Fibroblast of skin of right quadriceps (primary cell): ENCODE data around the gene ZNF213.

Experiments
- DNase-seq: peaks from one replicate; pipeline ENCODE4 v3.0.0-alpha.2; 2013

The ZNF213 gene

DNA sequence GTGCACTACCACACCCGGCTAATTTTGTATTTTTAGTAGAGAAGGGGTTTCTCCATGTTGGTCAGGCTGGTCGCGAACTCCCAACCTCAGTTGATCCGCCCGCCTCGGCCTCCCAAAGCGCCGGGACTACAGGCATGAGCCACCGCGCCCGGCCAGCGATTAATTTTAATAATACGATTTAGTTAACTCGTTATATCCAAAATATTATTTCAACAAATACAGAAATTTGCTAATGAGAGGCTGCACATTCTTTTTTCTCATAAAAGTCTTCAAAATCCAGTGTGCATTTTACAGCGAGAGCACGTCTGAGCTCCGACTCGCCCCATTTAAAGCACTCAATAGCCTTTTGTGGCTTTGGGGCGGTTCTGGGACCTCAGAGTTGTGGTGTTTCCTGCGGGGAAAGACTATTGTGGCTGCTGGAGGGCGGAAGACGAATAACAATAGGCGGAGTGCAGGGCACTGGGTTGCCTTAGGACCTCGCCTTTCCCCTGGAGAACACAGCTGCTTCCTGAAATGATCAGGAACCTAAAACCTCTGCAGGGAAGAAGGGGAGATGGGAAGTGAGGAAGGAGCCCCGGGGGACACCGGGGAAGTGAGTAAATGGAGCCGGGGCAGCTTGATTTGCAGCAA is 32.9 kb upstream of the ZNF213 start:
- no peak for DNase-seq

DNA sequence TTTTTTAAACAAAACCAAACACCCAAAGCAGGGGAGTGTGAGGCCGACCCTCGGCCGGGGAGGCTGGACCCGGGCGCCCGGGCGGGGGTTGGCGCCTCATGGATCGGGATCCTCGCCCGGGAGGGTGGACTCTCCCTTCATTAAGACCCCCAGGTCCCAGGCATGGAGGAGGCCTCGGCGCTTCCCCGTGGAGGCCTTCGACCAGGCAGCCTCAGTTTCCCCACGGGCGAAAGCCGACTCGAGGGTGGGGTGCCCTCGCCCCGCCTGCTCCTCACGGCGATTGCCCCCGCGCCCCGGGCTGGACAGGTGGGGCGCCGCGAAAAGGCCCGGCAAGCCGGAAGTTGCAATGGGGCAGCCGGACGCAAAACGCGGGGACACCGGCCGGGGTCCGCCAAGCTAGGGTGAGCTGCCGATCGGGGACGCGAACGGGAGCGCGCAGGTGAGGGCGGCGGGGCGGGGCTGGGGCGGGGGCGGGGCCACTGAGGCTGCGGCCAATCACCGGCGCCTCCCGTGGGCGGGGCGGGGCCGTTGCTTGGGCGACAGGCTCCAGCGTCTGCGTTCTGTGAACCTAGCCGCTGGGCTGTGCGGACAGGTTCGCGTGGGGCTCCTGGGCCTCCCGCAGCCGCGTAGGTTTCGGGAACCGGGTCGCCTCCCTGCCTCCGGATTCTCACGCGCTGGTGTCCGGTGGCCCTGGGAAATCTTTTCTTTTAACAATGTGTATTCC is 28.5 kb upstream of the ZNF213 start:
- peak; percentile 91 for DNase-seq

DNA sequence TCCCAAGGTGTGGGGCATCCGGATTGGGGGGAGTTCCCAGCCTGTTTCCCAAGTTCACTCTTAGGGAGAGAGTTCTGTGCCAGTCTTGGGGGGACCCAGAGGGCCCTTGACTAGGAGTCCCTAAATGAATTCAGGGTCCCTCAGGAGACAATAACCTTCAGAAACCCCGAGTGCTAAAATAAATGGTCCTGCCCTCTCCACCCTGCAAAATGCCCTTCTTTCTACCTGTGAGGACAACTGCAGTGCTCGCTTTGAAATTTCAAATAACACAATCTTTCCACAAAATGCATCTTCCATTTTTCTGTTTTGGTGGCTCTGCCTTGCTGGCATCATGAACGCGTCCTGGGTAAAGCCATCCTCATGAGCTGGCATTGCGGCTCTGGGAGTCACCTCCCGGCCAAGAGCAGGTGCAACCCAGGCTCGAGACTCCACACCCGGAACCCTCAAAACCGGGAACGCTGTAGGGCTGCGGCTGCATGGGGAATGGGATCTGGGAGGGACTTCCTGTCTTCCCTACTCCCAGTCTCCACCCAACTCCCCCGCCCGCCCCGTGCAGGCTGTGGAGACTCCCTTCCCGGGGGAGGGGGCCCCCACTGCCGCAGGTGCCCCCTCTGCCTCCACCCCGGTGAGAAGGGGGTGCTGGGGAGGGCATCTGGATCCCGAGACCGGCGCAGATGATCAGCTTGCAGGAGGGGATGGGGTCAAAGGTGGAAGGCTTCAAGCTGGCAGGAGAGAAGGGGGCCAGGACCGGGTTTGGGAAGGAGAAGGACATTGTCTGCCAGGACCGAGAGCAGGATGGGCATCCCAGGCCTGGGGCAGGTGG is 22.6 kb upstream of the ZNF213 start, which contains the start of gene ZNF205:
ZNF205 (plus strand) TSS at position 529 of the 823 bp plus-strand sequence. CDS start 845 bp downstream, outside the sequence.
- DNase-seq: peak; percentile 72

DNA sequence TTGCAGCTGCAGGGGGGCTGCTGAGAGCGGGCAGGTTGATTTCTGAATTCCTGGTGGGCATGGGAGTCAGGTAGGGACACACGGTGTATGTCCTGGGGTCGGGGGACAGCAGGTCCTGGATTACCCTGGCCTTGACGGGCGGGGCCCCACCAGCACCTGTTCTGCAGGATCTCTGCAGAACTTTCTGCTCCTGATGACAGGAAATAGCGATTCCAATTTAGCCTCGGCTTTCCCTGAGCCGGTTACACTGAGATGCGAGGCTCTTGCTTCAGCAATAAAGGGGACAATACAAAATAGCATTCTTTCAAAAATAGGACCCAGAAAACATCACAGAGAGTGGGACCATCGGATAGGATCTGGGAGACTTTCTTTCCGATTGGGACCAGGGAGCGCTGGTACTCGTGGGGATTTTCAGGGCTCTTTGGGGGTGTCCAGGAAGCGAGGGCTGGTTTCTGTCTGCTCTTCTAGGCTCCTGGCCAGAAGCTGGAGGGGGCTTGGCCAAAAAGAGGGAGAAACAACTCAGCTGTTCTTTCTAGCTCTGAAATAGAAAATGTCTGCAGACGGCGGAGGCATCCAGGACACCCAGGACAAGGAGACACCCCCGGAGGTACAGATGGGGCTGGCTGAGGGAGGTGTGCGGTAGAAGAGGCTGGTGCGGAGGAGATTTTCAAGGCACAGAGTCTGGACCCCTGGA is 21.8 kb upstream of the ZNF213 start:
- no peak for DNase-seq

DNA sequence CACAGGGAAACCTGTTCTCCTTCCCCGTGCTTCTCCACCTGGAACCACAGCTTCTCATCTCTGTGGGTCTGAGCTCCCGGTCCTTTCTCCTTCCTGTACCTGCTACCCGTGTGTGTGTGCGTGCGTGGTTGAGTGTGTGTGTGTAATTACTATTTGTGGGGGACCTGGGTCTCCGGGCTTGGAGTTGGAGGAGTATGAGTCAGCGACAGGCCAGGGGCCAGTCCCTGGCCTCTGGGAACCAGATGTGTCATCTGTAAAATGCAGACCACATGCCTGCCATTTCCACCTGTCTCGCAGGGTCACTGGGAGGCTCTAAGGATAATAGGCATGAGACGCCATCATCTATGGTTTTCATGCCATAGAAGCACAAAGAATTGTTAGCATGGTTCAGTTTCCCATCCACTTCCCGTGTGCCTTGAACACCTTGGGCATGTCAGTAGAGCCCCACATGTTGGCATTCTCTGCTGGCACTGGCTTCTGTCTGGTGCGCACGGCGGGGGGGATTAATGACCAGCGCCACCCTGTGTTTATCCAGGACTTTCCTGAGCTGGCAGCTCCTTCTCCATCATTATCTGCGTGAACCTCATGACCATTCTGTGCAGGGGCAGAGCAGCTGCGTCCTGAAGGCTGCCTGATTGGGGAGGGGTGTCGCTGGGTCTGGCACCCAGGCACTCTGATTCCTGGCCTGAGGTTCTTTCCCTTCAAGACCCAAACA is 20.9 kb upstream of the ZNF213 start:
- no peak for DNase-seq

DNA sequence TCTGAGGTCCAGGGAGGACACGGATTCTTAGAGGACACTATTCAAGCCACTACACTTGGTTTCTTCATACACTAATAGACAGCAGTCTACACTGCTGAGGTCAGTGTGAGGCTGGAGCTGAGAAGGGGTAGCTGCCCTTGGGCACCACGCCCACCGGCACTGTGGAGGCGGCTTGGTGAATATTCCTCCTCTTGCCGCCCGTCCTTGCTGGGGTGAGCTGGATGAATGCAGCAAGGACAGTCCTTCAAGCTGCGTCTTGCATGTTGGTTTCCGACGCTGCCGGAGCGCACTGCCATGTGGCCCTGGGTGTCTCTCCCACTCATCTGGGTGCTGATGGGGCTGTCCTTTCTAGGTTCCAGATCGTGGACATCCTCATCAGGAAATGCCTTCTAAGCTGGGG is 19.8 kb upstream of the ZNF213 start:
- no peak for DNase-seq

DNA sequence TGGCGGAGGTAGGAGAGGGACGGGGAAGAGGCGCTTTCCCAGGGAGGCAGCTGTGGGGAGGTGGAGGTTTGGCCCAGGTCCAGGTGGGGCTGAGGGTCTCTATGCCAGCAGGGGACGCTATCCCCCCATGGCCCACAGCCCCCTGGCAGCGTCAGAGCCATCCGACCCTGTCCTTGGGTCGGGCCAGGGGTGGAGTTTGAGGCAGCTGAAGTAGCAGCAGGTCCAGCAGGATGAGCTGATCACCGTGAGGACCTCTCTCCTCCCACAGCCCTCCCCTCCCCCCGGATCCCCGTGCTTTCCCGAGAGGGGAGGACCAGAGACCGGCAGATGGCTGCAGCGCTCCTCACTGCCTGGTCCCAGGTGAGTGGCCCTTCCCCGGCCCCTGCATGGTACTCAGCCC is 19.3 kb upstream of the ZNF213 start:
- no peak for DNase-seq

DNA sequence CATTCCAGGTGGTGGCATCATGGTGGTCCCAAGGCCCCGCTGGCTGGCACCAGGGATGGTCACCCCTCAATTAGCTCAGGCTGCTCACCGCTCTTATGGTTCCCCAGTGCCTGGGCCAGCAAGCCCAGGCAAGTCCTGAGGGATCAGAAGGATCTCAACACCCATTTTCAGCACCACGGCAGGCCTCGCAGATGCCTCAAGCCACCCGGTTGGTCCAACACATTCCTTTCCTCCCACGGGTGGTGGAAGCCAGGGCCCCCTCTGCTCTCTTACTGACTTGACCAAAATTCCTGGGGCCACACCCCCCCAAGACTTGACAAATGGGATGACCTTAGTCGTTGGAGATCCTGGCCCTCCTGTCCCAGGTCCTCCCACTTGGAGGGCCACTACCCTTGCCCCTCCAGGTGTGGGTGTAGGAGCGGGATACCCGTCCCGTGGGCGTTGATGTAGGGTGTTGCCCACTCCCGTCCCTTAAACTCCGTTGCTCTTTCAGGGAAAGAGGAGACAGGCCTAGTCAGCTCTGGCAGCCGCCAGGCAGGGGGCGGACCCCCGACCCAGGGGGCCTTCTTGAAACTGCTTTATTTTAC is 16.5 kb upstream of the ZNF213 start:
- no peak for DNase-seq

DNA sequence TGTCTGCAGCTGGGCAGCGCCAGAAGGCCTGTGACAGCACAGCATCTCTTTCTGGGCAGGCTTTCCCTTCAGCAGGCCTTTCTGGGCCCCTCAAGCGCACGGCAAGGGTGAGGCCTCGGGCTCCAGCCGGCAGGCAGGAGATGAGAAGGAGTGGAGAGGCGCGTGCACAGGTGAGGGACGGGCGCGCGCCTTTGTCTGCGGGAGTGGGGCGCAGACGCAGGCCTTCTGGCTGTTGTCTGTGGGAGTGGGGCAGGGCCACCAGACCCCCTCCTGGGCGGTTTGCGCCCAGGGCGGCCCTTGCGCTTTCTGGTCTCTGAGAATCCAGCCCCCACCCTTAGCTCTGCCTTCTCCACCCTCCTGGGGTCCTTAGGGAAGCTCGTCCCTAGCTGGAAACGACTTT is 16.0 kb upstream of the ZNF213 start:
- no peak for DNase-seq

DNA sequence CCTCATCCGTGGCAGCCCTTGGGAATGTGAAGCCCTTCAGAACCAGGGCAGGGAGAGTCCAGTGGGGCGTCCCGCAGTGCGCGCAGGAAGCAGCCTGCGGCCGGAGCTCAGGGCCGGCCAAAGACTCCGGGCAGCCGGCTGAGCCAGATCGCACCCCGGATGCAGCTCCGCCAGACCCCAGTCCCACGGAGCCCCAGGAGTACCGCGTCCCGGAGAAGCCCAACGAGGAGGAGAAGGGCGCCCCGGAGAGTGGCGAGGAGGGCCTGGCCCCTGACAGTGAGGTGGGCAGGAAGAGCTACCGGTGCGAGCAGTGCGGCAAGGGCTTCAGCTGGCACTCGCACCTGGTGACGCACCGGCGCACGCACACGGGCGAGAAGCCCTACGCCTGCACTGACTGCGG is 15.5 kb upstream of the ZNF213 start:
- no peak for DNase-seq

DNA sequence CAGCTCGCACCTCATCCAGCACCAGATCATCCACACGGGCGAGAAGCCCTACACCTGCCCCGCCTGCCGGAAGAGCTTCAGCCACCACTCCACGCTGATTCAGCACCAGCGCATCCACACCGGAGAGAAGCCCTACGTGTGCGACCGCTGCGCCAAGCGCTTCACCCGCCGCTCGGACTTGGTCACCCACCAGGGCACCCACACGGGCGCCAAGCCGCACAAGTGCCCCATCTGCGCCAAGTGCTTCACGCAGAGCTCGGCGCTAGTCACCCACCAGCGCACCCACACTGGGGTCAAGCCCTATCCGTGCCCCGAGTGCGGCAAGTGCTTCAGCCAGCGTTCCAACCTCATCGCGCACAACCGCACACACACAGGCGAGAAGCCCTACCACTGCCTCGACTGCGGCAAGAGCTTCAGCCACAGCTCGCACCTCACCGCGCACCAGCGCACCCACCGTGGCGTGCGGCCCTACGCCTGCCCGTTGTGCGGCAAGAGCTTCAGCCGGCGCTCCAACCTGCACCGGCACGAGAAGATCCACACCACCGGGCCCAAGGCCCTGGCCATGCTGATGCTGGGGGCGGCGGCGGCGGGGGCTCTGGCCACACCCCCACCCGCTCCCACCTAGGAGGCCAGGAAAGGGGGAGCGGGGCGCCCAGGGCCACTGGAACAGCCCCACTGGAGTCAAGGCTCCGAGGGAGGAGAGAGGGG is 15.0 kb upstream of the ZNF213 start:
- no peak for DNase-seq

DNA sequence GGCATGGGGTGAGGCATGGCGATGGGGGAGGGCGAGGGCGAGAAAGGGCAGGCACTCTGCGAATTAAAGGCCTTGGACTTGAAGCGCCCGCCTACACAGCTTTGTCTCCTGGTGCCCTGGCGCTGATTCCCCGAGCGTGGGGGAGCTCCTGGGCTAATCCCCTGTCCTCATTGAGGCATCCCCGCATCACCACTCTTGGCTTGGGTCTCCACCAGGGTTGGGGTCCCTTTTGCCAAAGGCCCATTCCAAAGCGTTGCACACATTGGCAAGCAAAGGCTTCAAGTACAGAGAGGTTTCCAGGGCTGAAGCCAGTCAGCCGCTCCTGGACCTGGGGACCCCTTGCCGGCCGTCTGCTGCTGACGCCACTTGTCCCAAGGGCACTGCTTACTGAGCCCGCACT is 14.4 kb upstream of the ZNF213 start:
- DNase-seq: no peak

DNA sequence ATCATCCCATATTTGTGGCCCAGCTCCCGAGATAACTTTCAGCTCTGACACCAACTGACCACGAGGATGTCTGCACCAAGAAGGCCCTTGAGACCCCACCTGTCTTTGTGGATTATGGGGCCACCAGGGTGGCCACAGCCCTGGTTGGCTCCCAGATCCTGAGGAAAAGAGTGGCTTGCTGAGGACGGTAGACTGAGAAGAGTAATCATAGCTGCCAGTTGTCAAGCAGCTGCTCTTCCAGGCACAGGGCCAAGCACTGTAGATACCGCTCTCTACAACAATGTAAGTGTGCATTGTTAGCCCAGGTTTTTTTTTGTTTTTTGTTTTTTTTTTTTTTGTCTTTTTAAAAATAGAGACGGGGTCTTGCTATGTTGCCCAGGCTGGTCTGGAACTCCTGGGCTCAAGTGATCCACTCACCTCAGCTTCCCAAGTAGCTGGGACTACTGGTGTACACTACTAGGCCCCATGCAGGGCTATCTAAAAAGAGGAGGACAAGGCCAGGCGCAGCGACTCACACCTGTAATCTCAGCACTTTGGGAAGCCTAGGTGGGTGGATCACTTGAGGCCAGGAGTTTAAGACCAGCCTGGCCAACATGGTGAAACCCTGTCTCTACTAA is 12.9 kb upstream of the ZNF213 start:
- no peak for DNase-seq

DNA sequence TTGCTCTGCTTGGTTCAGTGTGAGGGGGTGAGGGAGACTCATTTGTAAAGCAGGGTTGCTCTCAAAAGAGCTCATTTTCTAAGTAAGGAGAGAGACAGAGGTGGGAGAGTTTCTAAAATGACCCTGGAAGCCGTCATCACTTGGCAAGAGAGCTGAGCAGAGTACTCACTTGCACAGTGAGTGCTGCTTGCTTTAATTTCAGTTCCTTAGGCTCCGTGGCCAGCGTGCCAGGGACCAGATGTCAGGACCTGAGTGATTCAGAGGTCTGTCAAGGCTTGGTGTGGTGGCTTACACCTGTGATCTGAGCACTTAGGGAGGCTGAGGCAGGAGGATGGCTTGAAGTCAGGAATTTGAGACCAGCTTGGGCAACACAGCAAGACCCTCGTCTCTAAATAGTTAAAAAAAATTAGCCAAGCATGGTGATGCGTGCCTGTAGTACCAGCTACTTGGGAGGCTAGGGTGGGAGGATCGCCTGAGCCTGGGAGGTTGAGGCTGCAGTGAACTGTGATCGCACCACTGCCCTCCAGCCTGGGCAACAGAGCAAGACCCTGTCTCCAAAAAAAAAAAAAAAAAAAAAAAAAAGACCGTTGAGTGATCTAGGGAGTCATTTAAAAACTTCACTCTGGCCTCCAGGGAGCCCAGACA is 11.8 kb upstream of the ZNF213 start:
- DNase-seq: no peak

DNA sequence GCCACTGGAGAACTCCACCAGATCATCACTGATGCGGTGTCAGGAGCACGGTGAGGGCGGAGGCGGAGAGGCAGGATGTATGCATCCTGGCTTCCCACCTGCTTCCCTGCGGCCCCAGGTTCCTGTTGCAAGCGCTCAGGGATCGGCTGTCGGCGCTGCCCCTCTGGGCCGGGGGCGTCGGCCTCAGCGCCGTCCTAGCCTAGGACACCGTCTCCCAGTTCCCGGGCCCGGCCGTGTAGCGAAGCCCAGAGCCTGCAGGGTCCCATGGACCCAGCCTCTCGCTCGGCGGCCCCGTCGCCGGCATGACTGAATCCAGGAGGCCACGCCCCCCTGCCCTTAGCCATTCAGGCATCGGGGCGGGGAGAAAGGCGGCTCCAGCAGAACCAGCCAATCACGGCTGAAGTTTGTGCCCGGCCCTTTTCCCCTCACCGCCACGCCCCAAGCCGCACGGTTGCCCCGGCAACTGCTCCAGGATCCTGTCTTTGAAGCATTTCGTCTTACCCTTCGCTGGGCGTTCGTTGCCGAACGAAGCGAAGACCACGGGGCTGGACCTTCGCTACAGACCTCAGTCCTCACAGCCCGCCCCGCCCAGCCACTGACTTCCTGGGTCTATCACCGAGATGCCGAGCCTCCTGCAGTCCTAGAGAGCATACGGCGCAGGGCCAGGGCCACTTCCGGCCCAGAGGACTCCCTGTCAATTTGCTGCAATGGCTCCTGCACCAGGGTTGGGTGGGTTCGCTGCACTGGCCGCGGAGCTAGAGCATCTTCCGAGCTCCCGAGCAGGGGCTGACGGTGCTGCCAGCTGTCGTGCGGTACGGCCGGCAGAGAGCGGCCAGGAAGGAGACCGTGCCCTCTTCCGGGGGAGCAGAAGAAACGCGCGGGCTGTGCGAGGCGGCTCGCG is 10.6 kb upstream of the ZNF213 start:
- peak; percentile 91 for DNase-seq

DNA sequence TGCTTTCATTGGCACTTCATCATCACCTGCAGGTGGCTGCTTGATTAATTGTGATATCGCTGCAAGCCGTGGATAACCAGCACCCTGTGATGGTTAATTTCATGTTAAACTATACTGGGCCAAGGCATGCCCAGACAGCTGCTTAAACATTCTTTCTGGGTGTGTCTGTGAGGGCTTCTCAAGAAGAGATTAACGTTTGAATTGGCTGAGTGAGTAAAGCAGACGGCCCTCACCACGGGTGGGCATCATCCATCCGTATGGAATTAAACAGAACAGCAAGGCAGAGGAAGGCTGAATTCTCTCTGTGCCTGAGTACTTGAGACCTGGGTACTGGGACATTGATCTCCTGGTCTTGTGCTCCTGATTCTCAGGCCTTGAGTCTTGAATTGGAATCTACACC is 7.1 kb upstream of the ZNF213 start:
- DNase-seq: no peak

DNA sequence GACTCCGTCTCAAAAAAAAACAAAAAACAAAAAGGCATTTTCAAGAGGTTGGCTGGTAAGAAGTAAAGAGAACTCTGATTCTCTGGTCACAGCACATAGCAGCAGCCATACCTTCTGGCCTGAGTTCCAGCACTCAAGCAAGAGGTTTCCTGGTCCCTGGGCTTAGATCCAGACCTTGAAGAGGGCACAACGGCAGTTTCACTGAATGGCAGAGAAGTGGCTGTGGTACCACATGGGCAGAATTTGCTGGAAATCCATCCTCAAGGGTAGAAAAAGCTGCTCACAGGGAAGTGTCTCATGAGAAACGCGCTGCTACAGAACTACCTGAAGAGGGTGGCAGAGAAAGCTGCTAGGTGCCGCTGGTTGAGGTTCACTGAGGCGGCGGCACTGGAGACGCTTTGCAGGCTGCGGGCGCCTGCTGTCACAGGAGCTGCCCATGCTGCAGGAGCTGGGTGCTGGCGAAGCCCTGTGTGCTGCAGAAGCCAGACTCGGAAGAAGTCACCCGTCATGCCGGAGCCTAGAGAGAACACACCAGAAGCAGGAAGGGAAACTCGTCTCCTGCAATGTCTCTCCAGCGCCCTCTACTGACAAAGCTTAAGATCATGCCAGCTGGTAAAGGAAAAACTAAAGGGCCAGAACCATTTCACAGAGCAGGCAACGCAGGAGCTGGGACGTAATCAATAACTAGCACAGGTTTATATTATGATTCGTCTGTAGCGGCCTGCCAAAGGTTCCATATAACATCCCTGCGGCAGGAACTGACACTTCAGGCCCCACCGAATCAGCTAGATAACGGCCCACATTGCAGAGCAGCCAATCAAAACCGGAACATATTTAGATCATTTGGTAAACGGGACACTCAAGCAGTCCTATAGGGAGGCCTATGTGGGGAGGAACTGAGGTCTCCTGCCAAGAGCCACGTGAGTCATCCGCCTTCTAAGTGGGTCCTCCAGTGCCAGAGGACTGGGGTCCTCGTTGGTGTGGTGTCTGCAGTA is 5.4 kb upstream of the ZNF213 start:
- DNase-seq: peak; percentile 79

DNA sequence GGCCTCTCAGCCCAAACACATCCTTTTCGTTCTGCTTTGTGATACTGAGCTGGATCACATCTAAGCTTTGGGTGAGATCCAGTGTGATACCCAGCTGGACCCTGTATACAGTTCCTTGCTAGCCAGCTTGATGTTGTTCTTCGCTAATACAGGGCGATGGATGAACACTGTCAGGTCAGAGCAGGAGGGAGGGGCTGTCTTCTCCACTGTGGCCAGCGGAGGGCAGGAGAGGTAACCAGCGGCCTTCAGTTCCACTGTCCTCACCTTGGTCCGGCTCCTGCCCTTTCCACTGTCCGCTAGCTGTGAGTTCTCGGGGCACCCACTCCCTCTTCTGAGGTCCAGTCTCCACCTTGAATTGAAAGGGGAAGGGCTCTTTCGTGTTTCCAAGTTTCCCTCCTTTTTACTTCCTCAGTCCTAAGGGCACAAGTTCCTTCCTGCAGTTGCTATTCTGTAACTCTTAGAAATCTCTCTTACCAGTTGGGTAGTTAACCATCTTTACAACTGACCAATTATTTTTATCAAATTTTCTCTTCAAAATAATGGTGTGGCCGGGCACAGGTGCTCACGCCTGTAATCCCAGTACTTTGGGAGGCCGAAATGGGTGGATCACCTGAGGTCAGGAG is 3.0 kb upstream of the ZNF213 start:
- peak; percentile 19 for DNase-seq
